Measurements from ENCODE around the gene IKZF2.

The IKZF2 gene

GRCh38 chr2:212956665-212957607 is 194.5 kb downstream of the IKZF2 start:
- DNase-seq (ENCODE audit: low spot score): no peak

- no peak for DNase-seq (ENCODE audit: low spot score)
Measured at GRCh38 chr2:212953170-212953920, 198.1 kb downstream of the IKZF2 start.

- no peak for DNase-seq (ENCODE audit: low spot score)
Measured at GRCh38 chr2:212949786-212950185, 201.6 kb downstream of the IKZF2 start.

All from NAMALWA (cell line).